ENCODE results near the gene TPGS2.

DNA sequence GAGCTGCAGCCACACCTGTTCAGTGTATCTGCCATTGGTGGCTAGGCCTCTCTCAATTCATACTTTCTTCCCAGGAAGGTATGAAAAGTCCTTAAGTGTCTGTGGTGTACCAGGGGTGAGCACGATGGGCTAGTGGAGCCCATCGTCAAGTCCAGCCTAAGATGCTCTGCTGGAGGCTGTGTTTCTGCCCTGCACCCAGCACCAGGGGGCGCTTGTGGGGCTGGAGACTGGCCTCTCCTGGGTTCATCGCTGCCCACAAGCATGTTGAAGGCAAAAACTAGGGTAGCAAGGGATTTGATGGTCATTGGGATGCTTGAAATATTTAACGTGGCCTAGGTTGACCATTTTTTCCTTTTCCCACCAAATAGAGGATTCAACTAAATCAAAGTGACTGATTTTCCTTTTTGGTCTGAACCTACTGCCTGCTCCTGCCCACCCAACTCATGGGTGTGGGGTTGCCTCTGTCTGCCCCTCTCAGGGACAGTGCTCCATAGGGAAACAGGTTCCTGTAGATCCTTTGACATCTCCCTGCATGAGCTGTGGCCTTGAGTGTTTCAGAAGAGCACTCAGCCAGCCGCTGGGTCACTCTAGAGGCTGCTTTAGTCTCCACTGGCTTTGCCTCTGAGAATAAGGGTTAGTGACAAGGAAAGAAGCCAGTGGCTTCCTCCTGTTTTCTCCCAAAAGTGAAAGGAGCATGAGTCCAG lies 59.0 kb downstream of the TPGS2 start:
- TF ChIP-seq, protein P1, sequence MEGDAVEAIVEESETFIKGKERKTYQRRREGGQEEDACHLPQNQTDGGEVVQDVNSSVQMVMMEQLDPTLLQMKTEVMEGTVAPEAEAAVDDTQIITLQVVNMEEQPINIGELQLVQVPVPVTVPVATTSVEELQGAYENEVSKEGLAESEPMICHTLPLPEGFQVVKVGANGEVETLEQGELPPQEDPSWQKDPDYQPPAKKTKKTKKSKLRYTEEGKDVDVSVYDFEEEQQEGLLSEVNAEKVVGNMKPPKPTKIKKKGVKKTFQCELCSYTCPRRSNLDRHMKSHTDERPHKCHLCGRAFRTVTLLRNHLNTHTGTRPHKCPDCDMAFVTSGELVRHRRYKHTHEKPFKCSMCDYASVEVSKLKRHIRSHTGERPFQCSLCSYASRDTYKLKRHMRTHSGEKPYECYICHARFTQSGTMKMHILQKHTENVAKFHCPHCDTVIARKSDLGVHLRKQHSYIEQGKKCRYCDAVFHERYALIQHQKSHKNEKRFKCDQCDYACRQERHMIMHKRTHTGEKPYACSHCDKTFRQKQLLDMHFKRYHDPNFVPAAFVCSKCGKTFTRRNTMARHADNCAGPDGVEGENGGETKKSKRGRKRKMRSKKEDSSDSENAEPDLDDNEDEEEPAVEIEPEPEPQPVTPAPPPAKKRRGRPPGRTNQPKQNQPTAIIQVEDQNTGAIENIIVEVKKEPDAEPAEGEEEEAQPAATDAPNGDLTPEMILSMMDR (IDR thresholded peaks at IDR 0.05; ENCODE audit: poor library complexity, severe bottlenecking) = no peak
- TF ChIP-seq EP300 (conservative IDR thresholded peaks at IDR 0.05; ENCODE audit: poor library complexity, severe bottlenecking) (no peak), POLR2AphosphoS5 (IDR thresholded peaks at IDR 0.05) (no peak), MXI1 (conservative IDR thresholded peaks at IDR 0.05; ENCODE audit: poor library complexity, severe bottlenecking) (no peak), RAD21 (conservative IDR thresholded peaks at IDR 0.05) (no peak), TAF1 (IDR thresholded peaks at IDR 0.05; ENCODE audit: low read depth) (no peak), EZH2 (IDR thresholded peaks at IDR 0.05; ENCODE audit: borderline replicate concordance, insufficient read depth, low read length, poor library complexity, severe bottlenecking) (no peak)
- TF ChIP-seq, protein P2, sequence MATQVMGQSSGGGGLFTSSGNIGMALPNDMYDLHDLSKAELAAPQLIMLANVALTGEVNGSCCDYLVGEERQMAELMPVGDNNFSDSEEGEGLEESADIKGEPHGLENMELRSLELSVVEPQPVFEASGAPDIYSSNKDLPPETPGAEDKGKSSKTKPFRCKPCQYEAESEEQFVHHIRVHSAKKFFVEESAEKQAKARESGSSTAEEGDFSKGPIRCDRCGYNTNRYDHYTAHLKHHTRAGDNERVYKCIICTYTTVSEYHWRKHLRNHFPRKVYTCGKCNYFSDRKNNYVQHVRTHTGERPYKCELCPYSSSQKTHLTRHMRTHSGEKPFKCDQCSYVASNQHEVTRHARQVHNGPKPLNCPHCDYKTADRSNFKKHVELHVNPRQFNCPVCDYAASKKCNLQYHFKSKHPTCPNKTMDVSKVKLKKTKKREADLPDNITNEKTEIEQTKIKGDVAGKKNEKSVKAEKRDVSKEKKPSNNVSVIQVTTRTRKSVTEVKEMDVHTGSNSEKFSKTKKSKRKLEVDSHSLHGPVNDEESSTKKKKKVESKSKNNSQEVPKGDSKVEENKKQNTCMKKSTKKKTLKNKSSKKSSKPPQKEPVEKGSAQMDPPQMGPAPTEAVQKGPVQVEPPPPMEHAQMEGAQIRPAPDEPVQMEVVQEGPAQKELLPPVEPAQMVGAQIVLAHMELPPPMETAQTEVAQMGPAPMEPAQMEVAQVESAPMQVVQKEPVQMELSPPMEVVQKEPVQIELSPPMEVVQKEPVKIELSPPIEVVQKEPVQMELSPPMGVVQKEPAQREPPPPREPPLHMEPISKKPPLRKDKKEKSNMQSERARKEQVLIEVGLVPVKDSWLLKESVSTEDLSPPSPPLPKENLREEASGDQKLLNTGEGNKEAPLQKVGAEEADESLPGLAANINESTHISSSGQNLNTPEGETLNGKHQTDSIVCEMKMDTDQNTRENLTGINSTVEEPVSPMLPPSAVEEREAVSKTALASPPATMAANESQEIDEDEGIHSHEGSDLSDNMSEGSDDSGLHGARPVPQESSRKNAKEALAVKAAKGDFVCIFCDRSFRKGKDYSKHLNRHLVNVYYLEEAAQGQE (IDR thresholded peaks at IDR 0.05; ENCODE audit: borderline replicate concordance) = no peak

Data from neural cell (in vitro differentiated cells).